Kidney epithelial cell (primary cell): ENCODE measurements around the gene ARMH2. TPM values are rescaled to one million over a fixed set of nuclear protein-coding genes. Genes with fewer than 3 reads are reported as not detected.

ENCODE experiments used
- DNase-seq: peaks from one replicate; pipeline ENCODE4 v3.0.0-alpha.2; 2010; ENCODE audit warnings: low read depth
- H3K27me3 ChIP-seq: 2 replicates; pipeline ENCODE4 v1.6.0; 2011; ENCODE audit warnings: low read length; ENCODE audit not compliant: control insufficient read depth, insufficient read depth
- H3K36me3 ChIP-seq: 2 replicates; pipeline ENCODE4 v1.5.1; 2011; ENCODE audit warnings: low read length; ENCODE audit not compliant: control insufficient read depth, insufficient read depth
- H3K4me3 ChIP-seq: 2 replicates; pipeline ENCODE4 v1.5.1; 2011; ENCODE audit warnings: low read depth, mild to moderate bottlenecking, control low read depth, low read length
- total RNA-seq: library from RNA; depleted of rRNA; stranded (reverse); fragments of >200 nt; gene quantifications from 2 replicates; pipeline ENCODE4 v1.2.3, GENCODE V29; 2015
- TF ChIP-seq, protein P1 (sequence below): IDR thresholded peaks from 2 replicates; pipeline ENCODE4 v1.5.1; 2011; ENCODE audit warnings: mild to moderate bottlenecking, moderate library complexity, low read length, control low read depth, inconsistent platforms; ENCODE audit not compliant: insufficient read depth, poor library complexity, severe bottlenecking

Gene ARMH2
- total RNA-seq, 1 donor from 2014 or later, result not detected

GRCh38 chr6:24763578-24763977, 35.1 kb downstream of the ARMH2 start:
- no peak overlapping the region for H3K4me3 ChIP-seq
- no peaks in the 10 kb centered on the region for H3K27me3 ChIP-seq
- no peak for DNase-seq
- TF ChIP-seq, protein P1, sequence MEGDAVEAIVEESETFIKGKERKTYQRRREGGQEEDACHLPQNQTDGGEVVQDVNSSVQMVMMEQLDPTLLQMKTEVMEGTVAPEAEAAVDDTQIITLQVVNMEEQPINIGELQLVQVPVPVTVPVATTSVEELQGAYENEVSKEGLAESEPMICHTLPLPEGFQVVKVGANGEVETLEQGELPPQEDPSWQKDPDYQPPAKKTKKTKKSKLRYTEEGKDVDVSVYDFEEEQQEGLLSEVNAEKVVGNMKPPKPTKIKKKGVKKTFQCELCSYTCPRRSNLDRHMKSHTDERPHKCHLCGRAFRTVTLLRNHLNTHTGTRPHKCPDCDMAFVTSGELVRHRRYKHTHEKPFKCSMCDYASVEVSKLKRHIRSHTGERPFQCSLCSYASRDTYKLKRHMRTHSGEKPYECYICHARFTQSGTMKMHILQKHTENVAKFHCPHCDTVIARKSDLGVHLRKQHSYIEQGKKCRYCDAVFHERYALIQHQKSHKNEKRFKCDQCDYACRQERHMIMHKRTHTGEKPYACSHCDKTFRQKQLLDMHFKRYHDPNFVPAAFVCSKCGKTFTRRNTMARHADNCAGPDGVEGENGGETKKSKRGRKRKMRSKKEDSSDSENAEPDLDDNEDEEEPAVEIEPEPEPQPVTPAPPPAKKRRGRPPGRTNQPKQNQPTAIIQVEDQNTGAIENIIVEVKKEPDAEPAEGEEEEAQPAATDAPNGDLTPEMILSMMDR, result no peak
- H3K36me3 ChIP-seq, result no peaks in the 10 kb centered on the region

GRCh38 chr6:24761851-24762250, 36.9 kb downstream of the ARMH2 start:
- no peaks in the 10 kb centered on the region for H3K36me3 ChIP-seq
- TF ChIP-seq, protein P1, result no peak
- H3K4me3 ChIP-seq, result no peak overlapping the region
- DNase-seq, result no peak
- no peaks in the 10 kb centered on the region for H3K27me3 ChIP-seq

- Histone ChIP-seq H3K4me3 (no peak overlapping the region), H3K27me3 (no peaks in the 10 kb centered on the region), H3K36me3 (no peaks in the 10 kb centered on the region)
- TF ChIP-seq, protein P1, result no peak
- no peak for DNase-seq
Measured at GRCh38 chr6:24761193-24761835, 37.4 kb downstream of the ARMH2 start.

DNA sequence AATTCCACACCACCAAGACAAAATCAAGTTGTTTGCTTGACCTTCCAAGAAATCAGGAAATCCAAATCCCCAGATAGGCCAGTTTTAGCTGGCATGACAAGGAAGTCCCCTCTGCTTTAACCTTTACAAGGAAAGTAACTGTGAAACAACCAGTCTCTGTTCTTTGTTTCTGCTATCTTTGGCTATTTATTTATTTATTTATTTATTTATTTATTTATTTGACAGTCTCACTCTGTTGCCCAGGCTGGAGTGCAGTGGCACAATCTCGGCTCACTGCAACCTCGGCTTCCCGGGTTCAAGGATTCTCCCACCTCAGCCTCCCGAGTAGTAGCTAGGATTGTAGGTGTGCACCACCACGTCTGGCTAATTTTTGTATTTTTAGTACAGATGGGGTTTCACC, 38.5 kb downstream of the ARMH2 start:
- Histone ChIP-seq H3K27me3 (no peaks in the 10 kb centered on the region), H3K4me3 (no peak overlapping the region), H3K36me3 (no peaks in the 10 kb centered on the region)
- TF ChIP-seq, protein P1, result no peak
- DNase-seq, result no peak

- H3K27me3 ChIP-seq, result no peaks in the 10 kb centered on the region
- H3K36me3 ChIP-seq, result no peaks in the 10 kb centered on the region
- no peak for DNase-seq
- TF ChIP-seq, protein P1, result no peak
- H3K4me3 ChIP-seq, result no peak overlapping the region
Measured at GRCh38 chr6:24759718-24760117, 39.0 kb downstream of the ARMH2 start.

DNA sequence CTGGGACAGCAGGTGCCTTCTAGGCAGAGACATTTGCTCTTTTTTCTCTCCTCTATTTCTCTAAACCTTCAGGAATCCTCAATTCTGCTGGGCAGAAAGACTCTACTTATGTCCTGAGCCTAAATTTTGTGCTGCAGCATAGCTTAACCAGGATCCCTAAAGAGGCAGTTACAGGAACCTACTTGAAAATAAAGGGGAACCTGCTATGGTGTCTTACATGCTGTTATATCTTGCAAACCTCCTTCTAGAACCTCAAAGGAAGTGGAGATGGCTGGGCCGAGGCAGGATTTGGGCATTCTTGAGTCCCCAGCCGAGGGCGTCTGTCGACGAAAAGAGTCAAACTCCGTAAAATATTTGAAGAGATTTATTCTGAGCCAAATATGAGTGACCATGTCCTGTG, 41.1 kb downstream of the ARMH2 start:
- TF ChIP-seq, protein P1, result no peak

More for the DNA sequence above, 41.1 kb downstream of the ARMH2 start:
- Histone ChIP-seq H3K27me3 (no peaks in the 10 kb centered on the region), H3K36me3 (no peaks in the 10 kb centered on the region), H3K4me3 (no peak overlapping the region)
- DNase-seq, result no peak
